Measurements from ENCODE around the gene ABCA1. TPM values are rescaled to one million over a fixed set of nuclear protein-coding genes. Genes with fewer than 3 reads are reported as not detected.

The ABCA1 gene
- total RNA-seq, 3 donors from 2014 or later (not counting 1 experiment from before 2014, with no cell fraction given): 1.9 to 10.8 (median 4.8) TPM

DNA sequence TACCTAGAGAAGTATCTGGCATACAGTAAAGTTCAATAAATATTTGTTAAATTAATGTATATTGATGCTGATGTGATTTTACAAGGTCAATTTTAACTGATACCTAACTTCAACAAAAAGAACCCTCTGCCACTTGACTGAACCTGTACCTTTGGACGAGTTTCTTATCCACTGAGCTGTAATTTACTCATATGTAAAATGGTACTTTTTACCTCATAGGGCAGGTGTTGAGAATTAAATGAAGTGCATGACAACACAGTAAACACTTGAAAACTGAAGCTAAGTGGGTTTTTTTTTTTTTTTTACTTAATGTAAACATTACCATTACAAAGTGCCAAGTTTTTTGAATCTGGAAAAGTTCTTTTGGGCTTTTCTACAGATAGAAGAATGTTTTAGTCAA is 148.6 kb downstream of the ABCA1 start:
- no peak for TF ChIP-seq CTCF (IDR thresholded peaks at IDR 0.05)
- Histone ChIP-seq H3K9me3 (ENCODE audit: control insufficient read depth, insufficient read depth, low read length) (no peaks in the 10 kb centered on the region), H3K36me3 (ENCODE audit: control insufficient read depth, insufficient read depth, low read length) (no peaks in the 10 kb centered on the region), H3K4me1 (ENCODE audit: control insufficient read depth, insufficient read depth, low read length) (no peaks in the 10 kb centered on the region), H3K4me3 (ENCODE audit: low read length) (no peak overlapping the region), H3K27ac (ENCODE audit: low read length) (no peak overlapping the region), H3K27me3 (ENCODE audit: control insufficient read depth, insufficient read depth, low read length) (no peaks in the 10 kb centered on the region)
- no peak overlapping the region for H3K4me3 Mint-ChIP-seq
- peaks cover 0 to 7% of the 10 kb centered on the region in 2 donors for H3K27me3 Mint-ChIP-seq (ENCODE audit: low read depth in 2 of 2)
- H3K9me3 Mint-ChIP-seq: no peaks in the 10 kb centered on the region
- no CpG with 5 or more reads among the region's 1 CpG for WGBS (ENCODE audit: insufficient coverage)
- H3K36me3 Mint-ChIP-seq: no peaks in the 10 kb centered on the region
- peaks cover 0 to 4% of the 10 kb centered on the region in 2 donors for H3K4me1 Mint-ChIP-seq
- H3K27ac Mint-ChIP-seq: no peak overlapping the region
- no peak for DNase-seq
- intact Hi-C loops (cut with micrococcal nuclease): no loop called here
- no peak for ATAC-seq

DNA sequence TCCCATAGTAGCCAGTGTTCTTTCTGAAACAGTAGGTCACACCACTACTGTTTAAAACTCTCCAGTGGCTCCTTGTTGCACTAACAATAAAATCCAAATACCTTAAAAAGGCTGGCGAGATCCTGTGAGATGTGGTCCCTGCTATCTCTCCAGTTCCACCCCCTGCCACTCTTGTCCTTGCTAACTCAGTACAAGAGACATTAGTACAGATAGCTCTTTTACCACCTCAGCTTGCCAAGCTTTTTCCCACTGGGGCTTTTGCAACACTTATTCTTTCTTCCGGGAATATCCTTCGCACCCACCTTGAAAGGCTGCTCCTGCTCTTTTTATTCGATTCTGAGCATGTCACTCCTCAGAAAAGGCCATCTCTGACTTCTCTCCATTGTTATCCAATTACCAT is 149.2 kb downstream of the ABCA1 start:
- Mint-ChIP-seq H3K9me3 (no peaks in the 10 kb centered on the region), H3K4me1 (no peaks in the 10 kb centered on the region), H3K36me3 (no peaks in the 10 kb centered on the region), H3K27me3 (ENCODE audit: low read depth in 2 of 2) (peaks cover 0 to 7% of the 10 kb centered on the region in 2 donors), H3K27ac (no peak overlapping the region), H3K4me3 (no peak overlapping the region)
- DNase-seq (no peak), ATAC-seq (no peak)
- WGBS (ENCODE audit: insufficient coverage): 85% methylated on average over 4 of the region's 4 CpGs
- Histone ChIP-seq H3K27me3 (ENCODE audit: control insufficient read depth, insufficient read depth, low read length) (no peaks in the 10 kb centered on the region), H3K36me3 (ENCODE audit: control insufficient read depth, insufficient read depth, low read length) (no peaks in the 10 kb centered on the region), H3K4me3 (ENCODE audit: low read length) (no peak overlapping the region), H3K27ac (ENCODE audit: low read length) (no peak overlapping the region), H3K4me1 (ENCODE audit: control insufficient read depth, insufficient read depth, low read length) (no peaks in the 10 kb centered on the region), H3K9me3 (ENCODE audit: control insufficient read depth, insufficient read depth, low read length) (no peaks in the 10 kb centered on the region)
- TF ChIP-seq CTCF (IDR thresholded peaks at IDR 0.05): no peak
- intact Hi-C loops (cut with micrococcal nuclease): no loop called here

- DNase-seq: no peak
- Mint-ChIP-seq H3K4me1 (no peaks in the 10 kb centered on the region), H3K27ac (no peak overlapping the region), H3K9me3 (no peaks in the 10 kb centered on the region), H3K36me3 (no peaks in the 10 kb centered on the region), H3K4me3 (no peak overlapping the region), H3K27me3 (ENCODE audit: low read depth in 2 of 2) (peaks cover 0 to 7% of the 10 kb centered on the region in 2 donors)
- Histone ChIP-seq H3K27me3 (ENCODE audit: control insufficient read depth, insufficient read depth, low read length) (no peaks in the 10 kb centered on the region), H3K27ac (ENCODE audit: low read length) (no peak overlapping the region), H3K36me3 (ENCODE audit: control insufficient read depth, insufficient read depth, low read length) (no peaks in the 10 kb centered on the region), H3K4me3 (ENCODE audit: low read length) (no peak overlapping the region), H3K9me3 (ENCODE audit: control insufficient read depth, insufficient read depth, low read length) (no peaks in the 10 kb centered on the region), H3K4me1 (ENCODE audit: control insufficient read depth, insufficient read depth, low read length) (no peaks in the 10 kb centered on the region)
- intact Hi-C loops (cut with micrococcal nuclease): no loop called here
- 100% methylated on average over 1 of the region's 1 CpG for WGBS (ENCODE audit: insufficient coverage)
- ATAC-seq: no peak
- no peak for TF ChIP-seq CTCF (IDR thresholded peaks at IDR 0.05)
These were observed 151.2 kb downstream of the ABCA1 start for GRCh38 chr9:104776797-104777196.

GRCh38 chr9:104775976-104776375 is 152.0 kb downstream of the ABCA1 start:
- peaks cover 0 to 7% of the 10 kb centered on the region in 2 donors for H3K27me3 Mint-ChIP-seq (ENCODE audit: low read depth in 2 of 2)
- Histone ChIP-seq H3K4me3 (ENCODE audit: low read length) (no peak overlapping the region), H3K4me1 (ENCODE audit: control insufficient read depth, insufficient read depth, low read length) (no peaks in the 10 kb centered on the region), H3K27me3 (ENCODE audit: control insufficient read depth, insufficient read depth, low read length) (no peaks in the 10 kb centered on the region), H3K36me3 (ENCODE audit: control insufficient read depth, insufficient read depth, low read length) (no peaks in the 10 kb centered on the region), H3K27ac (ENCODE audit: low read length) (peak overlapping the region; percentile 21), H3K9me3 (ENCODE audit: control insufficient read depth, insufficient read depth, low read length) (no peaks in the 10 kb centered on the region)
- no peaks in the 10 kb centered on the region for H3K36me3 Mint-ChIP-seq
- TF ChIP-seq CTCF (IDR thresholded peaks at IDR 0.05): no peak
- DNase-seq: no peak
- intact Hi-C loops (cut with micrococcal nuclease): no loop called here
- H3K27ac Mint-ChIP-seq: no peak overlapping the region
- H3K4me3 Mint-ChIP-seq: no peak overlapping the region
- H3K9me3 Mint-ChIP-seq: no peaks in the 10 kb centered on the region
- WGBS (ENCODE audit: insufficient coverage): 94% methylated on average over 2 of the region's 2 CpGs
- ATAC-seq: peak in 1 of 3 donors; percentile 12
- no peaks in the 10 kb centered on the region for H3K4me1 Mint-ChIP-seq

All from natural killer cell (primary cell).